ENCODE results near the gene TRIM42.

- TF ChIP-seq CTCF (IDR thresholded peaks at IDR 0.05) (no peak), POLR2A (IDR thresholded peaks at IDR 0.05) (no peak)
Measured at GRCh38 chr3:140710711-140711389, 33.0 kb downstream of the TRIM42 start.

All from suprapubic skin (tissue), 3 donors.